GM12865 (cell line): ENCODE measurements around the gene SLC4A7.
A peak's percentile ranks its signal among the peaks of the same experiment; 100 is the strongest.

Source experiments
- DNase-seq: peaks from one replicate; pipeline ENCODE4 v3.0.0; 2010; ENCODE audit warnings: low read depth
- H3K4me3 ChIP-seq: 2 replicates; pipeline ENCODE4 v1.5.1; 2011; ENCODE audit warnings: mild to moderate bottlenecking, low read depth, low read length, control low read depth
- TF ChIP-seq, protein P1 (sequence below): IDR thresholded peaks from 2 replicates; pipeline ENCODE4 v1.5.1; 2011; ENCODE audit warnings: low read length, control low read depth, low read depth, inconsistent platforms; ENCODE audit not compliant: insufficient read depth; ENCODE audit errors: missing control alignments

SLC4A7 gene

DNA sequence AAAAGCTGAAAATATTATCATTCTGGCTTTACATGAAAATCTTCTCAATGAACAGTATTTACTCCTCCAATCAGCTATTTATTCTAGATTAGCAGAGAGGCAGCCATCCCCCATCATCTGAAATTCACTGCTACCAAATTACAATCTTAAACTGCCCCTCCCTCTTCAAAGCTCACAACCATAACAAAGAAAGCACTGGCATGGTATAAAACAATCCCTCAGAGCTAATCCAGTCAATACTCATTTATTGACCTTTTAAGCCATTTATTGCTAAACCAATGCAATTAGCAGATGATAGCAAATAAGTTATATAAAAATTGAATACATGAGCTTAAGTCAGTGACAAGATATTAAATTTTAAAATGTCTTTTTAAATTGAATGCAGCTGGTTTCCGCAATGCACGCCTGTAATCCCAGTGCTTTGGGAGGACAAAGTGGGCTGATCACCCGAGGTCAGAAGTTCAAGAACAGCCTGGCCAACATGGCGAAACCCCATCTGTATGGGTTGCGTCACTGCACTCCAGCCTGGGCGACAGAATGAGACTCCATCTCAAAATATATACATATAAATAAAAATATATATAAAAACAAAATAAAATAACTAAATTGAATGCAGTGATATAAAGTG lies 12.1 kb downstream of the SLC4A7 start:
- DNase-seq, result no peak
- no peak overlapping the region for H3K4me3 ChIP-seq
- TF ChIP-seq, protein P1, sequence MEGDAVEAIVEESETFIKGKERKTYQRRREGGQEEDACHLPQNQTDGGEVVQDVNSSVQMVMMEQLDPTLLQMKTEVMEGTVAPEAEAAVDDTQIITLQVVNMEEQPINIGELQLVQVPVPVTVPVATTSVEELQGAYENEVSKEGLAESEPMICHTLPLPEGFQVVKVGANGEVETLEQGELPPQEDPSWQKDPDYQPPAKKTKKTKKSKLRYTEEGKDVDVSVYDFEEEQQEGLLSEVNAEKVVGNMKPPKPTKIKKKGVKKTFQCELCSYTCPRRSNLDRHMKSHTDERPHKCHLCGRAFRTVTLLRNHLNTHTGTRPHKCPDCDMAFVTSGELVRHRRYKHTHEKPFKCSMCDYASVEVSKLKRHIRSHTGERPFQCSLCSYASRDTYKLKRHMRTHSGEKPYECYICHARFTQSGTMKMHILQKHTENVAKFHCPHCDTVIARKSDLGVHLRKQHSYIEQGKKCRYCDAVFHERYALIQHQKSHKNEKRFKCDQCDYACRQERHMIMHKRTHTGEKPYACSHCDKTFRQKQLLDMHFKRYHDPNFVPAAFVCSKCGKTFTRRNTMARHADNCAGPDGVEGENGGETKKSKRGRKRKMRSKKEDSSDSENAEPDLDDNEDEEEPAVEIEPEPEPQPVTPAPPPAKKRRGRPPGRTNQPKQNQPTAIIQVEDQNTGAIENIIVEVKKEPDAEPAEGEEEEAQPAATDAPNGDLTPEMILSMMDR, result no peak

- DNase-seq, result no peak
- no peak overlapping the region for H3K4me3 ChIP-seq
- TF ChIP-seq, protein P1, result no peak
These were observed 15.8 kb downstream of the SLC4A7 start for GRCh38 chr3:27468283-27468886.

GRCh38 chr3:27467545-27467944 lies 16.6 kb downstream of the SLC4A7 start:
- TF ChIP-seq, protein P1, result peak; percentile 41
- no peak overlapping the region for H3K4me3 ChIP-seq
- DNase-seq, result peak; percentile 43

DNA sequence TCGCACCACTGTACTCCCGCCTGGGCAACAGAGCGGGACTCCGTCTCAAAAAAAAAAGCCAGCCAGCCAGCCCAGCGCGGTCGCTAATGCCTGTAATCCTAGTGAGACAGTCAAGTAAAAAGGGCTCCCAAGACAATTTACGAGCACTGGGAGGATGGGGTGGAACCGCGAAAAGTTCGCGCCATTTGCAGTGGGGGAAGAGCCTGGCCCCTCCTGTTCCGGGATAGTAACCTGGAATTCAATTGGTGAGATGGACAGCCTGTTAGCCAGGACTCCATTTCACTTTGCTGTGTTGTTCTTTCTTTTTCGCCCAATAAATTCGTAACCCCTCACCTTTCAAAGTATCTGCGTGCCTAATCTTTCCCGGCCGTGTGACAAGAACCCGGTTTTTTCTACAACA lies 19.5 kb downstream of the SLC4A7 start:
- no peak for DNase-seq
- no peak overlapping the region for H3K4me3 ChIP-seq
- TF ChIP-seq, protein P1, result no peak

DNA sequence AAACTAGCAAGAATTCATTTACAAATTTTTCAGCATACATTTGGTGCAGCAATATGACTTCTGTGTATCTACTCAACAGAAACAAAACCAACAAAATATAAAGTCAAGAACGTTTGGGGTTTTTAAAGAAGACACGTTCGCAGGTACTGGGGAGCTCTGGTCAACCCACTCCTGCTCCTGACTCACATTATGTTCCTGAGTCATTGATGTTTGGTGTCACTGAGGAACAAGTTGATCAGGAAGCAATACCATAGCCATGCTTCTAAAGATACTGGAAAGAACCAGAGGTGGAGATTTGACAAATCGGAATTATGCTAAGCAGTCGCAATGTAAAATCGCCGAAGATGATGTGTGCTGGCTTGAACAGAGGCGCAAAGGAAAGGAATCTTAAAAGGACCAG lies 22.0 kb downstream of the SLC4A7 start:
- DNase-seq, result no peak
- TF ChIP-seq, protein P1, result no peak
- H3K4me3 ChIP-seq, result no peak overlapping the region

- TF ChIP-seq, protein P1, result no peak
- no peak overlapping the region for H3K4me3 ChIP-seq
- no peak for DNase-seq
These were observed 25.3 kb downstream of the SLC4A7 start for GRCh38 chr3:27458929-27459328.

- TF ChIP-seq, protein P1, result no peak
- H3K4me3 ChIP-seq, result no peak overlapping the region
These were observed 27.6 kb downstream of the SLC4A7 start for GRCh38 chr3:27456554-27456953.

More at GRCh38 chr3:27456554-27456953, 27.6 kb downstream of the SLC4A7 start:
- no peak for DNase-seq
